Suprapubic skin (tissue), 4 donors: ENCODE data around the gene NAA10.

ENCODE experiments used
- EP300 ChIP-seq: sonication (generic); formaldehyde crosslinking; IDR thresholded peaks from one replicate; pipeline ENCODE4 v1.6.1; 2017; ENCODE audit warnings: antibody characterized with exemption
- POLR2A ChIP-seq, 2 donors: fragments of 450-650 bp; IDR thresholded peaks; one replicate each; pipeline ENCODE4 v1.6.1; 2017; ENCODE audit warnings: antibody characterized with exemption in 2 of 2, mild to moderate bottlenecking in 2 of 2, moderate library complexity in 2 of 2
- POLR2AphosphoS5 ChIP-seq, 3 donors: sonication (generic); formaldehyde crosslinking; IDR thresholded peaks; one replicate each; pipeline ENCODE4 v1.6.1; 2017; ENCODE audit warnings: antibody characterized with exemption in 3 of 3
- TF ChIP-seq, protein P1 (sequence below), 2 donors: fragments of 200-600 bp in 1 of 2; fragments of 450-650 bp in 1 of 2; sonication (generic) in 1 of 2; IDR thresholded peaks; one replicate each; pipeline ENCODE4 v1.5.1; 2016 to 2019; ENCODE audit warnings: antibody characterized with exemption in 2 of 2, mild to moderate bottlenecking in 1 of 2, moderate library complexity in 1 of 2

DNA sequence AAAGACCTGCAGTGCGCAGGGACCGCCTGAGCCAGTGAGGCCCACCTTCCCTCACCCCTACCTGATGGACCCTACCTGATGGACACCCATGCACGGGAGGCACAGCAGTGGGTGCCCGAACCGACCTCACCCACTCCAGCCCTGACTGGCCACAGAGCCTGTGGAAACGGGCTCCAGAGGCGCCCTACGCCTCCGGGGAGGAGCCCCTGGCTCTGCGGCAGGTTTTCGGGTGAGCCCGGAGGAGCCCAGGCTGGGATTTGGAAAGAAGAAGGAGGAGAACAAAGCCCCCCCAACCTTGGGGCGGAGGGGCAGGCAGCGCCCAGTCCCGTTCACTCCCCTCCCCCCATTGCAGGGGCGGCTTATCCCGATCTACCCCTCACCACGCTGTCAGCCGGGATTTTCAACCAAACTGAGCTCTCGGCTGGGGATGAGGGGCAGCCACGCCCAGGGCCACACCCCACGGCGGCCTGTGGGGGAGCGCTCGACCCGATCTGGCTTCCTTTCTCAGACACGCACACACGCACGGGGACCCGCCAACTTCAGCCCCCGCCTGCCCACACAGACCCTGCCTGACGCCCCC, 49.5 kb downstream of the NAA10 start:
- TF ChIP-seq, protein P1, sequence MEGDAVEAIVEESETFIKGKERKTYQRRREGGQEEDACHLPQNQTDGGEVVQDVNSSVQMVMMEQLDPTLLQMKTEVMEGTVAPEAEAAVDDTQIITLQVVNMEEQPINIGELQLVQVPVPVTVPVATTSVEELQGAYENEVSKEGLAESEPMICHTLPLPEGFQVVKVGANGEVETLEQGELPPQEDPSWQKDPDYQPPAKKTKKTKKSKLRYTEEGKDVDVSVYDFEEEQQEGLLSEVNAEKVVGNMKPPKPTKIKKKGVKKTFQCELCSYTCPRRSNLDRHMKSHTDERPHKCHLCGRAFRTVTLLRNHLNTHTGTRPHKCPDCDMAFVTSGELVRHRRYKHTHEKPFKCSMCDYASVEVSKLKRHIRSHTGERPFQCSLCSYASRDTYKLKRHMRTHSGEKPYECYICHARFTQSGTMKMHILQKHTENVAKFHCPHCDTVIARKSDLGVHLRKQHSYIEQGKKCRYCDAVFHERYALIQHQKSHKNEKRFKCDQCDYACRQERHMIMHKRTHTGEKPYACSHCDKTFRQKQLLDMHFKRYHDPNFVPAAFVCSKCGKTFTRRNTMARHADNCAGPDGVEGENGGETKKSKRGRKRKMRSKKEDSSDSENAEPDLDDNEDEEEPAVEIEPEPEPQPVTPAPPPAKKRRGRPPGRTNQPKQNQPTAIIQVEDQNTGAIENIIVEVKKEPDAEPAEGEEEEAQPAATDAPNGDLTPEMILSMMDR (IDR thresholded peaks at IDR 0.05), result no peak
- TF ChIP-seq POLR2A (IDR thresholded peaks at IDR 0.05), result no peak
- no peak for TF ChIP-seq POLR2AphosphoS5 (IDR thresholded peaks at IDR 0.05)
- no peak for TF ChIP-seq EP300
